GM18870 (cell line): ENCODE data around the gene ARMC9.

Experiments used
- ATAC-seq: cut with Tn5 transposase; IDR thresholded peaks from one replicate; pipeline ENCODE4 v1.9.1; 2021; ENCODE audit warnings: moderate library complexity; ENCODE audit not compliant: unreplicated experiment

ARMC9 gene

DNA sequence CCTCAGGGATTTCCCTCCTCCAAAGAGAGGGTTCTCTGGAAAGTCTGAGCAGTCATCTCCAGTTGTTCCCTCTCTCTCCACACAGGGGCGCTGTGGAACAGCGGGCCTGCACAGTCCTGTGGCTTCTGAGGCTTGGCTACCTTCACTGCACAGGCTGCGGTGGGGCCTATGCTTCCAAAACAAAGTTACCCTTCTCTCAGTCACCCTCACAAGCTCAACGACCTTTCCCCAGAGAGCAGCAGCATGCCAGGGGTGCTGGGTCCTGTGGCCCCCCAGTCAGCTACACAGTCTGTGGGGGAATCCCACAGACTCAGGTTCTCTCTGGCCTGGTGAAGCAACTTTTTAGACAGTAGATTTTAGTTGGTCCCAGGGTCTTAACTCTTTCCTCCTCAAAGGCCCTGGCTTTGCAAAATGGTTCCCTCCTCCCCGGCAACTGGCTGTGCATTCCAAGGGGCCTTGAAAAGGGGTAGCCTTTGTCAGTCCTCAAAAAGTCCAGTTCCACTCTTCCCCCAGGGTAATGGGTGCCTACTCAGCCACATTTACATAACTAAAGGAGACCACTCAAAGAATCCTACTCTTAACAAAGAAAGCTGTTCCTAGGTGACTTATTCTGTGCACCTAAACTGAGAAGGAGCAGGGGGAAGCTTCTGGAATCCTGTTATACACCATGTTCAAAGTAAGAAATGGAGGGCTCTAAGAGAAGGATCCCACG is 212.0 kb downstream of the ARMC9 start:
- ATAC-seq = no peak

- ATAC-seq = no peak
These were observed 212.8 kb downstream of the ARMC9 start for GRCh38 chr2:231411237-231411636.

GRCh38 chr2:231411831-231412617 is 213.6 kb downstream of the ARMC9 start:
- ATAC-seq = peak; percentile 80

- peak; percentile 21 for ATAC-seq
These were observed 214.2 kb downstream of the ARMC9 start for GRCh38 chr2:231412618-231412963.

DNA sequence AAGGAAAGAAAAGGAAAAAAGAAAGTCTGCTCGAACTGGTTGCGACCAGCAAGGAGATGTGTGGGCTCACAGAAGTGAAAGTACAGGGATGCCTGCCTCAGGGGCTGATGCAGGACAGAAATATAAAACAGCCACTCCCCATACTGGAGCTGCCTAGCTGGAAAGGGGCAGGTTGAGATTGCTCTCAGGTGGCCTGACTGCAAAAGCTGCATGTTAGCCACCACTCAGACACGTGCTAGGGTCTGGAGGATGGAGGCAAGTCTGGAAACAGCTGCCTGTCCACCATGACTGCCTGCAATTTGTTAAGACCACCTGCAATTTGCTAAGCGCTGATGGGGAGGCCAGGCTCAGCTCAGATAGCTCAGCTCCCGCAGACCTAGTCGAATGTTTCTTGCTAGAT is 215.0 kb downstream of the ARMC9 start:
- ATAC-seq = no peak

- no peak for ATAC-seq
These were observed 215.6 kb downstream of the ARMC9 start for GRCh38 chr2:231413921-231414476.

DNA sequence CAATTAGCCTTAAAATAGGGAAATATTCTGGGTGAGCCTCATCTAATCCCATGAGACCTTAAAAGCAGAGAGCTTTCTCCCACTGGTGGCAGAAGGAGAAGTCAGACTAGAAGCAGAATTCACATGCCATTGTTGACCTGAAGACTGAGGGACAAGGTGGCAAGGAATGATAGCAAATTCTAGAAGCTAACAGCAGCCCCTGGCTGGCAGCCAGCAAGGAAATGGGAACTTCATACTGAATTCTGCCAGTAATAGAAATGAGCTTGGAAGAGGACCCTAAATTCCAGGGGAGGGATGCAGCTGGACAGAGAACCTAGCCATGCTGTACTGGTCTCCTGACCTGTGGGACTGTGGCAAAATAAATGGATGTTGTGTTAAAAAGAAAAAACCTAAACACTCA is 216.6 kb downstream of the ARMC9 start:
- ATAC-seq = no peak

DNA sequence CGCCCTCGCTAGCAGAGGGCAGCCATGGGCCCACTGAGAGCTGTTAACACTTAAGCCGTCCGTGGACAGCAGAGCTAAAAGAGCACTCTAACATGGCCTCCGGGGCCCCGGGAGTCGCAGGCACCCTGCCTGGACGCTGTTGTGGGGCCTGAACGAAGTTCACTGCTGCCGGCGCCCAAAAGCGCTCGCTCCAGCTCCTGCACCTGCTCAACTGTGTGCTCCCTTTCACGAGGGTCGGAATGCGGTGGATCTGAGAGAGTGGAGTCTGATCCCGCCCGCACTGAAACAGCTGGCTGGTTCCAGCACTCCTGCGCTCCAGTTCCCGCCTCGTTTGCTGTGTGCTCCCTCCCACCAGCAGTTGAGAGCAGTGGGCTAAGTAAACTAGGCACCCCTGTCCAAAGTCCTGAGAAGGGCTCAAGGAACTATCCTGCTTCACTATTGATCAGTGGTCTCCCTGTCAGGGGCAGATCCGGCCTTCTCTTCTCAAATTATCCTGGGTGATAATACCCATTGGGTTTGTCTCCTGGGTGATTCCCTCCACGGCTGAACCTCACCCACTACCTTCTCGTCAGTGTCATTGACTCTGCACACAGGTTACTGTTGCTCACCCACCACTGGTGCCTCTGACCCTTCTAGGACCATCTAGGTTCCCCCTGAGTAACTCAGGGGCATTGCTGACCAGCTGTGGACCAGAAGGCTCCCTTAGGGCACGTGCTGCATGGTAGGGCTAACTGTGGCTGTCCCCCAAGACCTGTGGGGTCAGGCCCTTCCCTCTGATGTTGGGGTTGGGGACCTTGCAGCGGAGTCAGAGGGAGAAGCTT is 220.6 kb downstream of the ARMC9 start:
- no peak for ATAC-seq

GRCh38 chr2:231421051-231421580 is 222.7 kb downstream of the ARMC9 start:
- no peak for ATAC-seq

DNA sequence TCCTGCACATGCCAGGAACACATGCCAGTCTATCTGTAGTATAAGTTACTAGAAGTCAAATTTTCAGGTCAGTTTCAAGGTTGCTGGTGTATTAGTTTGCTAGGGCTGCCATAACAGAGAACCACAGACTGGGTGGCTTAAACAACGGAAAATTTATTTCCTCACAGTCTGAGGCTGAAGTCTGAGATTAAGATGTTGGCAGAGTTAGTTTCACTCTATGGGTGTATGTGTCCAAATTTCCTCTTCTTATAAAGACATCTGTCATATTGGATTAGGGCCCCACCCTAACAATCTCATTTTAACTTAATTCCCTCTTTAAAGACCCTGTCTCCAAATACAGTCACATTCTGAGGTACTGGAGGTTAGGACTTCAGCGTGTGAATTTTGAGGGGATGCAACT is 223.6 kb downstream of the ARMC9 start:
- no peak for ATAC-seq

DNA sequence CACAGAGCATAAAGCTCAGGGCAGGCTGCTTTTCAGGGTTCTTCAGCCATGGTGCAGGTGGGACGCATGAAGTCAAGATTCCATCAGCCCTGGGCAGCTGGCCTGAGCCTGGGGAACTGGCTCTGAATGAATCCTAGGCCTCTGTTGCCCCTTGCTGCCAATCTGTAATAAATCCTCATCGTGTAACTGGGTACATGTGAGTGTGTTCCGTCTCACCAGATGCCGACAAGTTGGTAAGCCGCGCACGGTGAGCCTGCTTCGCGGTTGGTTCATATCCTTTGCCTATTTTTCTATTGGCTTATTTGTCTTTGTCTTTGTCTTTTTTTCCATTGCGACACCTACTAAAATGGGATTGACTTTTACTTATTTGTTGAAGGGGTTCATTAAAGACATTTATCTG is 224.7 kb downstream of the ARMC9 start:
- no peak for ATAC-seq
